ENCODE measurements around the gene SPRR1A. TPM values are rescaled to one million over a fixed set of nuclear protein-coding genes. Genes with fewer than 3 reads are reported as not detected.

Gene SPRR1A
- total RNA-seq, 1 experiment from 2014 or later = not detected

- no peak for DNase-seq (ENCODE audit: low spot score)
Observed at GRCh38 chr1:153030895-153031294, 47.0 kb downstream of the SPRR1A start, which contains the start of gene SPRR1B. SPRR1B (plus strand) TSS chr1:153031203; CDS start chr1:153032346, 1,143 bp downstream.

GRCh38 chr1:153032073-153032472, 48.2 kb downstream of the SPRR1A start:
- DNase-seq (ENCODE audit: low spot score) = no peak

DNA sequence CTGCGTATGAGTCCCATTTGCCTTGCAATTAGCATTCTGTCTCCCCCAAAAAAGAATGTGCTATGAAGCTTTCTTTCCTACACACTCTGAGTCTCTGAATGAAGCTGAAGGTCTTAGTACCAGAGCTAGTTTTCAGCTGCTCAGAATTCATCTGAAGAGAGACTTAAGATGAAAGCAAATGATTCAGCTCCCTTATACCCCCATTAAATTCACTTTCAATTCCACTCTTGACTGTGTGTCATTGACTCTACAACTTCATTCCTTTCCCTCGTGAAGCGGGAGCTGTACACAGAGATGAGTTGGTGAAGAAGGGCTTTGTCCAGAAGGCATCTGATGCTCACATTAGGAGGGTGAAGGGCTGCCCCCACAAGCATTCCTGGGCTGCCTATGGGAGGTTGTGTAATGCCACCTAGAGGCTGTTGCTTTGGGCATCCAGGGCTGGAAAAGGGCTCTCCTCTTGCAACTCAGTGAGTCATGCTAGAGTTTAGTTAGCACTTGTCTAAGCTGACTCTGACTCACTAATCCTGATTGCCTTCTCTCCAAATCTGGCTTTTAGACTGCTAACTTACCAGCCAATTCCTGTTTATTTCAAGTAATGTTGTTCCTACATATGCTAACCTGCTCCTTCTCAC, 48.9 kb downstream of the SPRR1A start:
- DNase-seq (ENCODE audit: low spot score) = peak; percentile 67

GRCh38 chr1:153035211-153035610, 51.3 kb downstream of the SPRR1A start:
- DNase-seq (ENCODE audit: low spot score) = no peak

Other genes with a start within 250 kb of the SPRR1A start
- not detected in 2 replicates for gene KPRP, start 226.1 kb upstream of the SPRR1A start, total RNA-seq (2014; rRNA removed; shearing (Covaris generic))
- not detected in 2 replicates for gene LCE1F, start 208.9 kb upstream of the SPRR1A start, total RNA-seq (2014; rRNA removed; shearing (Covaris generic))
- not detected in 2 replicates for gene LCE1E, start 197.8 kb upstream of the SPRR1A start, total RNA-seq (2014; rRNA removed; shearing (Covaris generic))
- not detected in 2 replicates for gene LCE1D, start 187.4 kb upstream of the SPRR1A start, total RNA-seq (2014; rRNA removed; shearing (Covaris generic))
- gene LCE1C, start 177.4 kb upstream of the SPRR1A start, total RNA-seq (2014; rRNA removed; shearing (Covaris generic)) = not detected in 2 replicates
- gene LCE1B, start 172.1 kb upstream of the SPRR1A start, total RNA-seq (2014; rRNA removed; shearing (Covaris generic)) = not detected in 2 replicates
- not detected in 2 replicates for gene LCE1A, start 156.6 kb upstream of the SPRR1A start, total RNA-seq (2014; rRNA removed; shearing (Covaris generic))
- gene LCE6A, start 141.2 kb upstream of the SPRR1A start, total RNA-seq (2014; rRNA removed; shearing (Covaris generic)) = not detected in 2 replicates
- not detected in 2 replicates for gene LCE7A, start 124.1 kb upstream of the SPRR1A start, total RNA-seq (2014; rRNA removed; shearing (Covaris generic))
- not detected in 2 replicates for gene SMCP, start 105.8 kb upstream of the SPRR1A start, total RNA-seq (2014; rRNA removed; shearing (Covaris generic))
- gene IVL, start 75.5 kb upstream of the SPRR1A start, total RNA-seq (2014; rRNA removed; shearing (Covaris generic)) = not detected in 2 replicates
- gene SPRR5, start 36.9 kb upstream of the SPRR1A start, total RNA-seq (2014; rRNA removed; shearing (Covaris generic)) = not detected in 2 replicates
- gene SPRR4, start 13.4 kb upstream of the SPRR1A start, total RNA-seq (2014; rRNA removed; shearing (Covaris generic)) = not detected in 2 replicates
- not detected in 2 replicates for gene SPRR3, start 17.7 kb downstream of the SPRR1A start, total RNA-seq (2014; rRNA removed; shearing (Covaris generic))
- not detected in 2 replicates for gene SPRR1B, start 47.1 kb downstream of the SPRR1A start, total RNA-seq (2014; rRNA removed; shearing (Covaris generic))
- not detected in 2 replicates for gene SPRR2D, start 57.0 kb downstream of the SPRR1A start, total RNA-seq (2014; rRNA removed; shearing (Covaris generic))
- gene SPRR2A, start 73.4 kb downstream of the SPRR1A start, total RNA-seq (2014; rRNA removed; shearing (Covaris generic)) = not detected in 2 replicates
- not detected in 2 replicates for gene SPRR2B, start 87.5 kb downstream of the SPRR1A start, total RNA-seq (2014; rRNA removed; shearing (Covaris generic))
- gene SPRR2E, start 110.4 kb downstream of the SPRR1A start, total RNA-seq (2014; rRNA removed; shearing (Covaris generic)) = not detected in 2 replicates
- not detected in 2 replicates for gene SPRR2F, start 129.4 kb downstream of the SPRR1A start, total RNA-seq (2014; rRNA removed; shearing (Covaris generic))
- not detected in 2 replicates for gene SPRR2G, start 166.8 kb downstream of the SPRR1A start, total RNA-seq (2014; rRNA removed; shearing (Covaris generic))
- not detected in 2 replicates for gene LELP1, start 219.3 kb downstream of the SPRR1A start, total RNA-seq (2014; rRNA removed; shearing (Covaris generic))
- gene PRR9, start 233.5 kb downstream of the SPRR1A start, total RNA-seq (2014; rRNA removed; shearing (Covaris generic)) = not detected in 2 replicates